Measurements from ENCODE around the gene NPBWR2.

Gene NPBWR2

GRCh38 chr20:64106981-64107735 is at the start of gene NPBWR2:
Gene NPBWR2, minus strand, starts transcription at chr20:64107565. Its CDS starts 734 bp downstream, at chr20:64106831.
- H3K9ac ChIP-seq (ENCODE audit: low read depth, low read length) = no peak within 1 kb of the TSS
- H3K36me3 ChIP-seq (ENCODE audit: control insufficient read depth, insufficient read depth, low read length) = no peaks in the 10 kb centered on the region
- H3K27me3 ChIP-seq (ENCODE audit: control insufficient read depth, insufficient read depth, low read length) = peaks cover 14% of the 10 kb centered on the region
- H3K4me1 ChIP-seq (ENCODE audit: control insufficient read depth, insufficient read depth, low read length) = no peaks in the 10 kb centered on the region
- no peak within 1 kb of the TSS for H3K27ac ChIP-seq (ENCODE audit: low read depth, low read length)
- no peaks in the 10 kb centered on the region for H3K9me3 ChIP-seq (ENCODE audit: control insufficient read depth, insufficient read depth, low read length)
- no peak within 1 kb of the TSS for H3K4me3 ChIP-seq (ENCODE audit: low read depth, low read length)

- Histone ChIP-seq H3K27ac (ENCODE audit: low read depth, low read length) (no peak overlapping the region), H3K9ac (ENCODE audit: low read depth, low read length) (no peak overlapping the region), H3K4me1 (ENCODE audit: control insufficient read depth, insufficient read depth, low read length) (peaks cover 30% of the 10 kb centered on the region)
These were observed 48.9 kb upstream of the NPBWR2 start for GRCh38 chr20:64156136-64156885.

GRCh38 chr20:64155258-64156135 is 48.1 kb upstream of the NPBWR2 start:
- no peak overlapping the region for H3K9ac ChIP-seq (ENCODE audit: low read depth, low read length)
- H3K4me3 ChIP-seq (ENCODE audit: low read depth, low read length) = no peak overlapping the region
- H3K9me3 ChIP-seq (ENCODE audit: control insufficient read depth, insufficient read depth, low read length) = no peaks in the 10 kb centered on the region
- peaks cover 3% of the 10 kb centered on the region for H3K27me3 ChIP-seq (ENCODE audit: control insufficient read depth, insufficient read depth, low read length)
- no peaks in the 10 kb centered on the region for H3K36me3 ChIP-seq (ENCODE audit: control insufficient read depth, insufficient read depth, low read length)
- no peak overlapping the region for H3K27ac ChIP-seq (ENCODE audit: low read depth, low read length)
- H3K4me1 ChIP-seq (ENCODE audit: control insufficient read depth, insufficient read depth, low read length) = peaks cover 23% of the 10 kb centered on the region

More at GRCh38 chr20:64156136-64156885, 48.9 kb upstream of the NPBWR2 start:
- Histone ChIP-seq H3K27me3 (ENCODE audit: control insufficient read depth, insufficient read depth, low read length) (peaks cover 11% of the 10 kb centered on the region), H3K36me3 (ENCODE audit: control insufficient read depth, insufficient read depth, low read length) (no peaks in the 10 kb centered on the region), H3K4me3 (ENCODE audit: low read depth, low read length) (no peak overlapping the region), H3K9me3 (ENCODE audit: control insufficient read depth, insufficient read depth, low read length) (no peaks in the 10 kb centered on the region)

- no peaks in the 10 kb centered on the region for H3K27me3 ChIP-seq (ENCODE audit: control insufficient read depth, insufficient read depth, low read length)
- peaks cover 15% of the 10 kb centered on the region for H3K4me1 ChIP-seq (ENCODE audit: control insufficient read depth, insufficient read depth, low read length)
- no peak overlapping the region for H3K4me3 ChIP-seq (ENCODE audit: low read depth, low read length)
- no peaks in the 10 kb centered on the region for H3K36me3 ChIP-seq (ENCODE audit: control insufficient read depth, insufficient read depth, low read length)
- H3K9me3 ChIP-seq (ENCODE audit: control insufficient read depth, insufficient read depth, low read length) = no peaks in the 10 kb centered on the region; the same call in 1 of the 2 replicates
- no peak overlapping the region for H3K27ac ChIP-seq (ENCODE audit: low read depth, low read length)
- H3K9ac ChIP-seq (ENCODE audit: low read depth, low read length) = no peak overlapping the region
These were observed 47.4 kb upstream of the NPBWR2 start for GRCh38 chr20:64154590-64155257.

GRCh38 chr20:64153861-64154589 is 46.7 kb upstream of the NPBWR2 start:
- no peaks in the 10 kb centered on the region for H3K27me3 ChIP-seq (ENCODE audit: control insufficient read depth, insufficient read depth, low read length)
- H3K9me3 ChIP-seq (ENCODE audit: control insufficient read depth, insufficient read depth, low read length) = no peaks in the 10 kb centered on the region; the same call in 1 of the 2 replicates
- peaks cover 11% of the 10 kb centered on the region for H3K4me1 ChIP-seq (ENCODE audit: control insufficient read depth, insufficient read depth, low read length)
- H3K9ac ChIP-seq (ENCODE audit: low read depth, low read length) = no peak overlapping the region
- H3K36me3 ChIP-seq (ENCODE audit: control insufficient read depth, insufficient read depth, low read length) = no peaks in the 10 kb centered on the region
- no peak overlapping the region for H3K4me3 ChIP-seq (ENCODE audit: low read depth, low read length)
- no peak overlapping the region for H3K27ac ChIP-seq (ENCODE audit: low read depth, low read length)

- Histone ChIP-seq H3K4me1 (ENCODE audit: control insufficient read depth, insufficient read depth, low read length) (peaks cover 11% of the 10 kb centered on the region), H3K9ac (ENCODE audit: low read depth, low read length) (no peak overlapping the region), H3K27me3 (ENCODE audit: control insufficient read depth, insufficient read depth, low read length) (no peaks in the 10 kb centered on the region), H3K27ac (ENCODE audit: low read depth, low read length) (no peak overlapping the region), H3K4me3 (ENCODE audit: low read depth, low read length) (no peak overlapping the region), H3K36me3 (ENCODE audit: control insufficient read depth, insufficient read depth, low read length) (no peaks in the 10 kb centered on the region), H3K9me3 (ENCODE audit: control insufficient read depth, insufficient read depth, low read length) (no peaks in the 10 kb centered on the region; the same call in 1 of the 2 replicates)
These were observed 46.0 kb upstream of the NPBWR2 start for GRCh38 chr20:64153410-64153809.

GRCh38 chr20:64152906-64153305 is 45.5 kb upstream of the NPBWR2 start:
- no peak overlapping the region for H3K9ac ChIP-seq (ENCODE audit: low read depth, low read length)
- no peak overlapping the region for H3K4me3 ChIP-seq (ENCODE audit: low read depth, low read length)
- no peaks in the 10 kb centered on the region; the same call in 1 of the 2 replicates for H3K9me3 ChIP-seq (ENCODE audit: control insufficient read depth, insufficient read depth, low read length)
- H3K27me3 ChIP-seq (ENCODE audit: control insufficient read depth, insufficient read depth, low read length) = no peaks in the 10 kb centered on the region
- H3K36me3 ChIP-seq (ENCODE audit: control insufficient read depth, insufficient read depth, low read length) = no peaks in the 10 kb centered on the region
- H3K4me1 ChIP-seq (ENCODE audit: control insufficient read depth, insufficient read depth, low read length) = peaks cover 11% of the 10 kb centered on the region
- H3K27ac ChIP-seq (ENCODE audit: low read depth, low read length) = no peak overlapping the region

GRCh38 chr20:64151633-64152530 is 44.5 kb upstream of the NPBWR2 start:
- Histone ChIP-seq H3K9ac (ENCODE audit: low read depth, low read length) (no peak overlapping the region), H3K9me3 (ENCODE audit: control insufficient read depth, insufficient read depth, low read length) (no peaks in the 10 kb centered on the region; the same call in 1 of the 2 replicates), H3K4me3 (ENCODE audit: low read depth, low read length) (no peak overlapping the region), H3K4me1 (ENCODE audit: control insufficient read depth, insufficient read depth, low read length) (peaks cover 11% of the 10 kb centered on the region), H3K27me3 (ENCODE audit: control insufficient read depth, insufficient read depth, low read length) (no peaks in the 10 kb centered on the region), H3K27ac (ENCODE audit: low read depth, low read length) (no peak overlapping the region), H3K36me3 (ENCODE audit: control insufficient read depth, insufficient read depth, low read length) (no peaks in the 10 kb centered on the region)

- Histone ChIP-seq H3K27me3 (ENCODE audit: control insufficient read depth, insufficient read depth, low read length) (no peaks in the 10 kb centered on the region), H3K9ac (ENCODE audit: low read depth, low read length) (no peak overlapping the region), H3K36me3 (ENCODE audit: control insufficient read depth, insufficient read depth, low read length) (no peaks in the 10 kb centered on the region), H3K9me3 (ENCODE audit: control insufficient read depth, insufficient read depth, low read length) (no peaks in the 10 kb centered on the region; the same call in 1 of the 2 replicates), H3K4me3 (ENCODE audit: low read depth, low read length) (no peak overlapping the region), H3K4me1 (ENCODE audit: control insufficient read depth, insufficient read depth, low read length) (peaks cover 11% of the 10 kb centered on the region), H3K27ac (ENCODE audit: low read depth, low read length) (no peak overlapping the region)
These were observed 43.6 kb upstream of the NPBWR2 start for GRCh38 chr20:64150756-64151632.

Data from HUES48 (cell line).